ENCODE data around the gene LMAN1L. TPM values are rescaled to one million over a fixed set of nuclear protein-coding genes. Genes with fewer than 3 reads are reported as not detected.

LMAN1L gene
- total and polyA plus RNA-seq, 2 of the 4 experiments (the other 2 are of a cell fraction), result not detected

GRCh38 chr15:74837482-74838136 is 25.0 kb downstream of the LMAN1L start:
- Histone ChIP-seq H3K9me3 (ENCODE audit: control insufficient read depth, insufficient read depth, low read length) (no peaks in the 10 kb centered on the region), H4K5ac (ENCODE audit: low read depth, low read length) (no peak overlapping the region), H3K36me3 (ENCODE audit: control insufficient read depth, insufficient read depth, low read length) (peaks cover 3% of the 10 kb centered on the region; the same call in 1 of the 2 replicates), H3K4me3 (ENCODE audit: insufficient read depth, low read depth, low read length) (no peak overlapping the region), H2AFZ (replicated peaks; ENCODE audit: low read length, poor library complexity) (no peak overlapping the region), H3K4me2 (ENCODE audit: low read depth, low read length) (no peak overlapping the region), H3K4me1 (ENCODE audit: control insufficient read depth, insufficient read depth, low read length) (peaks cover 4% of the 10 kb centered on the region; the same call in 1 of the 2 replicates), H2BK120ac (ENCODE audit: low read depth, low read length) (no peak overlapping the region), H2BK15ac (ENCODE audit: low read depth, low read length) (no peak overlapping the region), H3K79me1 (ENCODE audit: low read depth in 1 of 2, low read length in 2 of 2) (peaks cover 0 to 12% of the 10 kb centered on the region in 2 experiments; a peak in 1 of 4 replicates), H3K23ac (ENCODE audit: low read depth, low read length) (no peak overlapping the region), H3K9me1 (ENCODE audit: insufficient read depth, low read length) (no peaks in the 10 kb centered on the region), H2AK5ac (ENCODE audit: low read depth, low read length) (no peak overlapping the region), H3K56ac (ENCODE audit: extremely low read depth, insufficient read depth, low read length) (no peak overlapping the region), H3K9ac (ENCODE audit: low read depth, low read length) (no peak overlapping the region), H4K8ac (ENCODE audit: low read depth in 2 of 2, low read length in 2 of 2) (no peak overlapping the region), H2AK9ac (replicated peaks; ENCODE audit: low read depth, low read length, poor library complexity) (no peak overlapping the region), H4K91ac (ENCODE audit: insufficient read depth, low read depth, low read length) (no peak overlapping the region), H3K14ac (replicated peaks; ENCODE audit: low read depth, low read length) (no peak overlapping the region), H3K27ac (ENCODE audit: insufficient read depth, low read length) (no peak overlapping the region), H3K27me3 (ENCODE audit: control insufficient read depth, insufficient read depth, low read length) (no peaks in the 10 kb centered on the region), H3K18ac (ENCODE audit: low read depth, low read length) (no peak overlapping the region), H3K4ac (ENCODE audit: low read depth, low read length) (no peak overlapping the region), H2BK5ac (ENCODE audit: low read depth, low read length, poor library complexity, severe bottlenecking) (no peak overlapping the region), H4K20me1 (ENCODE audit: insufficient read depth, low read length) (no peaks in the 10 kb centered on the region), H2BK20ac (ENCODE audit: low read depth, low read length) (no peak overlapping the region)
- TF ChIP-seq USF2 (IDR thresholded peaks at IDR 0.05; ENCODE audit: low read depth, low read length) (no peak), RAD21 (IDR thresholded peaks at IDR 0.05; ENCODE audit: low read length) (no peak), CHD1 (IDR thresholded peaks at IDR 0.05; ENCODE audit: low read depth, low read length) (no peak), RCOR1 (IDR thresholded peaks at IDR 0.05; ENCODE audit: insufficient replicate concordance, low read length) (no peak), FOS (IDR thresholded peaks at IDR 0.05; ENCODE audit: low read depth, low read length) (no peak), ELK1 (IDR thresholded peaks at IDR 0.05; ENCODE audit: borderline replicate concordance, low read depth, low read length) (no peak), MXI1 (IDR thresholded peaks at IDR 0.05; ENCODE audit: borderline replicate concordance, low read depth, low read length) (no peak), BHLHE40 (IDR thresholded peaks at IDR 0.05; ENCODE audit: low read depth, low read length) (no peak), CEBPB (IDR thresholded peaks at IDR 0.05; ENCODE audit: low read depth, low read length) (no peak), CTCF (conservative IDR thresholded peaks at IDR 0.05; ENCODE audit: low read depth, low read length) (no peak), POLR2A (IDR thresholded peaks at IDR 0.05; ENCODE audit: low read depth, low read length) (no peak), MAZ (IDR thresholded peaks at IDR 0.05; ENCODE audit: borderline replicate concordance, low read depth, low read length) (no peak), NFE2L2 (IDR thresholded peaks at IDR 0.05; ENCODE audit: low read depth, low read length) (no peak)
- intact Hi-C loops (cut with micrococcal nuclease), result no loop called here
- ChIA-PET POLR2A (ENCODE audit: unreplicated experiment) (no interaction called here), CTCF (no interaction called here)
- 72% methylated on average over 10 of the region's 15 CpGs; no CpG with 5 or more reads in 1 of the 2 experiments for WGBS, 2 experiments (ENCODE audit: extremely low coverage in 2 of 2, insufficient read length in 1 of 2)
- no TSS peak for BruUV-seq (replicated peaks)
- DNase-seq (no peak), ATAC-seq (ENCODE audit: low read depth) (no peak)
- in situ Hi-C loops (cut with MboI; ENCODE audit: low sequenced_read_pairs), result no loop called here
- dilution Hi-C loops (cut with HindIII; ENCODE audit: low sequenced_read_pairs, unreplicated experiment), result no loop called here

Measured in IMR-90 (cell line).